Measurements from ENCODE around the gene FAM162A.
A peak's percentile ranks its signal among the peaks of the same experiment; 100 is the strongest.

Gene FAM162A

DNA sequence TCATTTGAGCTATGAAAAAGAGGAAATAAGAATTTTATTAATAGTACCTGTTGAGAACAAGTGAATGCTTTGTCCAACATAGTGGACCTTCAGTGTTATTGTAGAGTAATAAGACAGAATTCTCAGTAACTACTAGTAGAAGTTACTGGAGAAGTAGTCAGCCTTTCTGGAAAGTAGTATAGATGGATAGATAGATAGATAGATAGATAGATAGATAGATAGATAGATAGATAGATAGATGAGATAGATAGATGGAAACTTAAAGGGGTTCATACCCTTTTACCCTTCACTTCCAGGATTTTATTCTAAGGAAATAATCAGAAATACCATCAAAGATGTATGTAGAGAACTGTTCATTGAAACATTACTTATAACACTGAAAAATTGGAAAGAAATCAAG is 5.2 kb downstream of the FAM162A start:
- DNase-seq: no peak

DNA sequence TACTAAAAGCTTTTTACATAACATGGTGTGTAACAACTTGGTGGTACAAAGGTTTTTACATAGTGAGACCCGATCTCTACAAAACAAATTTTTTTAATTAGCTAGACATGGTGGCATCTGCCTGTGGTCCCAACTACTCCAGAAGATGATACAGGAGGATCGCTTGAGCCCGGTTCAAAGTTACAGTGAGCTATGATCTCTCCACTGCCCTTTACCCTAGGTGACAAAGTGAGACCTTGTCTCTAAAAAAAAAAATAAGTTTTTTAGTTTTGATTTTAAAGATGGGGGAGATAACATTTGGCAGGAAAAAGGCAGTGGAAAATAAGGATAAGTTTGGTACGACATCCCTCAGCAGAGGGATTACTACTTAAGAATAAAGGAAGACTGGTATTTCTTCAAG is 5.9 kb downstream of the FAM162A start:
- no peak for DNase-seq

DNA sequence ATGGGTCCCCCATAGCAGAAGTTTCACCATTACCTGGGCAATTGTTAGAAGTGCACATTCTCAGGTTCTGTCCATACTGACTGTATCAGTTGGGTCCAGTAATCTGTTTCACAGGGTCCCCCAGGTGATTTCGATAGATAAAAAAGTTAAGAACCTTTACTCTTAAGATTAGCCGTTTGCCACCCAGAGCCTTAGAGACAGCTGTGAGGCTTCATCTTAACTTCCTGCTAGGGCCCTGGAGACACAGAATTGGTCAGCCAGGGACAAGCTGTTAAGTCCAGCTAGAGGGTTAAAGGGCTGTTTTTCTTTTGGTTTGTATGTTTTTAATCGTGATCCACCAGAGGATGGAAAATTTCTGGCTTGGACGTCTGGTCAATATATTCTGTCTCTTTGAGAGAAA is 6.7 kb downstream of the FAM162A start:
- DNase-seq: no peak

DNA sequence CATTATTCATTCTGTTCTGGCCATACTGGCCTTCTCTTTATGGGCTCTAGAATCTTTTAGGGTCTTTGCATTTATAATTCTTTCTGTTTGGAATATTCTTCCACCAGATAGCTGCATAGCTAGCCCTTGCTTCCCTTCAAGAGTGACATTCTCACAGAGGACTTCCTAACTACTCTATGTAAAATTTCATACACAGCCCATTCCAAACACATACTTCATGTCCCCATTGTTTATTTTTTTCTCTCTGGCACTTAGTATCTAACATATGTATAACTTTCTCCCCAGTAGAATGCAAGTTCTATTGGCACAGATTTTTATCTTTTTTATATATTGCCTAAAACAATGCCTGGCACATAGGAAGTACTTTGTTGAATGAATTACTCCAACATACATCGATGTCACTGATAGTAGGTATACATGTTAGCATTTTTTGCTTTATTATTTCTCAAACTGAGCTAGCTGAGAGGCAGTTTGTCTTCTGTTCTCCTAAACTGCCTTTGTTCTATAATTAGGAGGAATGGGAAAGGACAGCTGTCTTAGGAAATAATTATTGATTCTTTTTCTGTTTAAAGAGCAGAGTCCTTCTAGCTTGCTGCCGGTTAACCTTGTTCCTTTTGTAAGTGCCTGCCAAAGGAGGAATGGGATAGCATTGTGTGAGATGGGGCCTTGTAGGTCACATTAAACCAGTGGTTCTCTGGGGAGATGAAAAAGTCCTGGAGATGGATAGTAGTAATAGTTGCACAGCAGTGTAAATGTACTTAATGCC is 7.9 kb downstream of the FAM162A start:
- no peak for DNase-seq

DNA sequence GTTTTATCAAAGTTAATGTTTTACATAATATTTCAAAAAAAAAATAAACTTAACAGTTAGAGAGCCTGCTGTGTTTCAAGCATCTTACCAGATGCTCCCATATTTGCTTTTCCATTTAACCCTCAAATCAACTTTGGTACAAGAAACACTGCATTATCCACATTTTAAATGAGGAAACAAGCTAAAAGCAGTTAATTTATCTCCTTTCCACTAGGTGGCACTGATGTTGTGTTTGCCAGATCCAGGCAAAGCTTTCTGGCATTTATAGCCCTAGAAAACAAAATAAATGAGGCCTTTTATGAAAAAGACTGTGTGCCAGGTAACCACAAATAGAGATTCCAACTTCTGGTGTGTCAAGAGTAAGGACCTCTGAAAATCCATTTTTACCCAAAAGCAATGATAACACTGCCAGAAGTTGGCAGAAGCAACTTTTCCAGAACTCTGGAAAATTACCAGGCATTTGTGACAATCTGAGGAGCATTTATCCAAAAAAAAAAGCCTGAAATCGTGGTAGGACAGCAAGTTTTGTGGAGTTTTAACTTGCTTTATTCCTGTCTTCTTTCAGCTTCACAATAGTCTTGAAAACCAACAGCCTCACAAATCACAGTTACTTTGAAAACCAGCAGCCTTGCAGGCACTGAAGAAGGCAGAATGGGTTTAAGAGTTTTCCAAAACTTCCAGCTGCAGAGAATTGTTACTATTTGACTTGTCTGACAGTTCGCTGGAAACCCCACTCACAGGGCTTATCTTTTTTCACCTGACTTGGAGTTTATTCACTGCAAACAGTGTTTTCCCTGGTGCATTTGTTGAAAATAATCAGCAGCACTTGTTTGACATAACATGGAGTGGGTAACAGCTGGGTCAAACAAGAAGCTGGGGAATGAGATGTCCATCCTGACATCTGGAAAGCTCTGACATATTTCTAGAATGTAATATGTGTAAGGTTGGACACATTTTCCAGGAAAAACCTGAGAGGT is 9.2 kb downstream of the FAM162A start:
- no peak for DNase-seq

DNA sequence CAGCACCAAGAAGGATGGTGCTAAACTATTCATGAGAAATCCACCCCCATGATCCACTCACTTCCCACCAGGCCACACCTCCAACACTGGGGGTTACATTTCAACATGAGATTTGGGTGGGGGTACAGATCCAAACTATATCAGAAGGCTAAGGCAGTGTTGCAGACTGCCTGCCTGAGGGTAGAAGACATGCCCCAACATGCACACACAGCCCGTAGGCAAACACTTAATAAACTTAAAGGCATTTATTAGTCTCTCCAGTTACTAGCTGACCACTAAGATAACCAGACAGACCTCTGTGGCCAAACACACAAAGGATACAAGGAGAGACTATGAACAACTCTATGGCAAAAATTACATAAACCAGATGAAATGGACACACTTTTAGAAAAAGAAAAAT is 10.2 kb downstream of the FAM162A start:
- DNase-seq: no peak

DNA sequence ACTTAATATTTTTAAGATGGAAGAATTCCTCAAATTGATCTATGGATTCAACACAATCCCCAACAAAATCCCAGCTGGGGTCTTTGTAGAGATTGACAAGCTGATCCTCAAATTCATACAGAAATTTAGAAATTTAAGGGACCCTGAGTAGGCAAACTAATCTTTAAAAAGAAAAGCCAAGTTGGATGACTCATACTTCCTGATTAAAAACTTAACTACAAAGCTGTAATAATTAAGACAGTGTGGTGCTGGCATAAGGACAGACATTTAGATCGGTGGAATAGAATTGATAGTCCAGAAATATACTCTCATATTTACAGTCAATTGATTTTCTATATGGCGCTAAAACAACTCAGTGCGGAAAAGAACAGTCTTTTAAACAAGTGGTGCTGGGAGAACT is 11.6 kb downstream of the FAM162A start:
- no peak for DNase-seq

DNA sequence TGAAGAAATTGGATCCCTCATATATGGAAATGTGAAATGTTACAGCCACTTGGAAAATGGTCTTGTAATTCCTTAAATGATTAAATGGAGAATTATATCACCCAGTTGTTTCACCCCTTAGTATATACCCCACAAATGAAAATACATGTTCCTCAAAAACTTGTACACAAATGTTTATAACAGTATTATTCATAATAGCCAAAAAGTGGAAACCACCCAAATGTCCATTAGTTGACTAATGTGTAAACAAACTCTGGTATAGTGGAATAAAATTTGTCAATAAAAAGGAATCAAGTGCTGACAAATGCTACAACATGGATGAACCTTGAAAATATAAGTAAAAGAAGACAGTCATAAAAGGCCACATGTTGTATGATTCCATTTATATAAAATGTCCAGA is 12.5 kb downstream of the FAM162A start:
- no peak for DNase-seq

DNA sequence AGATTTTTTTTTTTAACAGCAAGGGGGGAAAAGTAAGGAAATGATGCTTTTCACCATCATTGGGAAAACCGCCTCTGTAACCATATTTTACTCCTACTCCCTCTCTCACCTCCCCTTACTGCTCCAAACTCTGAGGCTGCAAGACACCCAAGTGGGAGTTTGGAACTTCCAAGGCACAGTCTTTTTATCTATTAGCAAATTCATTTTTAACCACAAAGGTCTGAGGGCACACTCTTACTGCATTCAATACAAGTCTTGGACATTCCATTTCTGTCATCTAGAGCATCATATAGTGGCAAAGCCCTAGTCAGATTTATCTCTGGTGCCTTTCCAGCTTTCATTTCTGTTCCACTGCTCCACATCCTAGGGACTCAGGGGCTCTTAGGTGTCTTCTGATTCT is 13.2 kb downstream of the FAM162A start:
- DNase-seq: no peak

DNA sequence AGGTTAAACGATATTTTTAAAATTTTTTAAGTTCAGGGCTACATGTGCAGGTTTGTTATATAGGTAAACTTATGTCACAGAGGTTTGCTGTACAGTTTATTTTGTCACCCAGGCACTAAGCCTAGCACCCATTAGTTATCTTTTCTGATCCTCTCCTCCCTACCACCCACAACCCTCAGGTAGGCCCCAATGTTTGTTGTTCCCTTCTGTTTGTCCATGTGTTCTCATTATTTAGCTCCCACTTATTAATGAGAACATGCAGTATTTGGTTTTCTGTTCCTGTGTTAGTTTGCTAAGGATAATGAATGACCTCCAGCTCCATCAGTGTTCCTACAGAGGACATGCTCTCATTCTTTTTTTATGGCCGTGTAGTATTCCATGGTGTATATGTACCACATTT is 14.9 kb downstream of the FAM162A start:
- DNase-seq: no peak

DNA sequence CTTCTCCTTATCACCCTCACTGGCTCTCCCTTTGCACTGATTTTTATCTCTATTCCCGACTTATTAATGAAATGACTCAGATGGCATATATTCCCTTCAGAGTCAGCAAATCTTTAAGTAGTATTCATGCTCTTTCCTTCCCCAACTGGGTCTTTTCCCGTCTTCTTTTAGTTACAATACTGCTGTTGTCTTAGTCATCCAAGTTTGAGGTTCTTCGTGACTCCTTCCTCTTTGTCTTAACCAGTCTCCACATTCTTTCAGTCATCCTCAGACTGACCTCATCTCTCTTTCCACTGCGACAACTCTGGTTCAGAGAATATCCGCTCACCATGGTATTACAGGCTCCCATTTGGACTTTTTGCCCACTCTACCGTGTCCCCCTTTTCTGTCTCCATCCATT is 19.5 kb downstream of the FAM162A start:
- DNase-seq: no peak

DNA sequence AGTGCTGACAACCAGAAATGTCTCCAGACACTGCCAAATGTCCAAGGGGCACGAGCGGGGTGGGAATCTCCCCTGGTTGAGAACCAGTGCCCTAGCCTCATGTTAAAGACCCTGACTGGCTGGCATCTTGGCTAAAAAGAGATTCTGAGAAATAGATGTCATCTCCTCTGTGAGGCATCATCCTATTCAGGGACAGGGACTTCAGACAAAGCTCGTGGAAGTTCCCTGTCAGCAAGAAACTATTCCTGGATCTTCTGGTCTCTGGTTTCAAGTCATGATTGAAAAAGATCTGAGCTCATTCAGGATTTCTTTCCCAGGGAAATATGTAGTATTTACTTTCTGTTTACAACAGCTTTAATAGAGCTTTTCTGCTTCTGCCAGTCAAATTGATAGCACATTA is 21.0 kb downstream of the FAM162A start:
- DNase-seq: no peak

DNA sequence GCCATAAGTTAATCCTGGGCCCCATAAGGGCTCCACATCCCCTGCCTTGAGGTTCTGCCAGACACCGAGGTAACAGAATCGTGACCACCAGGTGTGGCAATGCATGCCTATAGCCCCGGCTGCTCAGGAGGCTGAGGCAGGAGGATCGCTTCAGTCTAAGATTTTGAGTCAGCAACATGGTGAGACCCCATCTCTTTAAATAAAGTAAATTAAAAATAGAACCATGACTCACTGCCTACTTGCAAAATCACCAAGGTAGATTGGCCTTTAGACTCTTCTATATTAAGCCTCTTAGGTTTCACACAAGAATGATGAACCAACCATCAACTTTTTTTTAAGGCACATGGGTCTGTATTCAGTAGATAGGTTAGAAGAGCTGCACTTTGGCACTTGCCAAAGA is 22.2 kb downstream of the FAM162A start:
- no peak for DNase-seq

DNA sequence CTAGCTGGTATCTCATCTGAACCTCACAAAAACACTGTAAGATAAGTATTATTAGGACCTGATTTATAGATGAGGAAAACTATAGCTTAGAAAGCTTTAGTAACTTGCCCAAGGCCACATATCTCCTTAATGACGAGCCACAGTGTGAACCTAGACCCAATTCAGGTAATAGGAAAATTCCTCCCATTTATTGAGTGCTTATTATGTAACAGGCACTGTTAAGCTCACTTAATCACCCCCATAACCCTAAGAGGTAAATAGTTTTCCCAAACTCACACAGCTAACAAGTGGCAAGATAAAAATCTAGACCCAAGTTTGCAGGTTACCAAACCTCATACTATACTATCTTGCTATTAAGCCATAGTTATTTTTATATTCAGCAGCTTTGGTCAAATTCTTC is 24.0 kb downstream of the FAM162A start:
- no peak for DNase-seq

DNA sequence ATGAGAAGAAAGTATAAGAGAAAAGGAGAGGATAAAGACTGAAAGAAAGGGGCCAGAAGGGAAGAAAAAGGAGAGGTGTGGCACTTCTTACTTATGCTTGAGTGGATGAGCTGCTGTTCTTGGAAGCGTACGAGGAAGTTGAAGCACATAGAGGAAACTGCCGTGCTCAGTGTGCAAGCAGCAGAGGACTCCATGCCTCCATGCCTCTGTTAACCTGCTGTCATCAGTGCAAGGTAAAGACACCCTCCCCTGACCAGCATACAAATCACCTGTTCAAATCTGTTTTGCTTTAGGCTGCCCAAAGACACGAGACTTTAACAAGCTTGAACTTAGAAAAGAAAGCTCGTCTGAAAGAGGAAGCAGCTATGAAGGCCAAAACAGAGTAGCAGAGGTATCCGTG is 25.5 kb downstream of the FAM162A start:
- no peak for DNase-seq

DNA sequence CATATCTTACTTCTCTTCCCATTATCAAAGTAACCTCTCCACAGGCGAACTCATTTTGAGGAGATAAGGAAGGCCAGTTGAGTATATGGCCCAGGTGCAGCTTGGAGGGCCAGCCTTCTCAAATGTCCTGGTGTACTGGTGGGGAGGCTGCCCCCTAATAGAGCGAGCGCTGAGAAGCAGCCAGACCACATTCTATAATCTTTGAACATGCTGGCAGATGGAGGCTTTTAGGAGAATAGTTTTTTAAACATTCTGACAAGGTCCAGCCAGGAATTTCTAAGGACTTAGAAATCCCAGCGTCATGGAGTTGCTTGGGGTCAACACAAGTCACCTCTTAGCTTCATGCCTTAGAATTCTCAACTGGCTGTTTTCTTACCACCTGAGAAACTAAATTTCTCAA is 26.1 kb downstream of the FAM162A start:
- no peak for DNase-seq

DNA sequence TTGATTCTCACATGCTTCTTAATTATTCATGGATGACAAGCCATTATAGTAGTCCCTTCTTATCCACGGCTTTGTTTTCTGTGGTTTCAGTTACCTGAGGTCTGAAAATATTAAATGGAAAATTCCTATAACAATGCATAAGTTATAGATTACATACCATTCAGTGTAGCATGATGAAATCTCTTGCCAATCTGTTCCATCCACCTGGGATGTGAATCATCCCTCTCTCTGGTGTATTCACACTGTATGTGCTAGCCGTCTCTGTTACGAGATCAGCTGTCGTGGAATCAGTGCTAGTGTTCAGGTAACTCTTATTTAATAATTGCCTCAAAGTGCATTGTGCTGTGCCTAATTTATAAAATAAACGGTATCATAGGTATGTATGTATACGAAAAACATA is 26.7 kb downstream of the FAM162A start:
- no peak for DNase-seq

DNA sequence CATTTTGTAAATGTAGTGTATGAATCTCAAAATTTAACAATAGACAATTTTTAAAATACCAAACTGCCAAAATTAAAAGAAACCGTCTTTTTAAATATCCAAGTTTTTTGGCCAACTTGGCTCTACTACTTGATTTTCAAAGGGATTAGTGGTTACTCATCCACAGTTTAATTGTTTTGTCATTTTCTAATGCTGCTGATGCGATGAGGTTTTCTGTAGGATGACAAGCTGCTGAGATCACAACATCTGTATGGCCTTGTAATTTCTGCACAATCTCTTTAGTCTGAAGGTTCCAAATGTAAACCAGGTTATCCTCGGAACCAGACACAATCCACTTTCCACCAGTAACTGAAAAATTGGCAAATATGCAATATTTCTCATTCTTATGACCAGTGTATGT is 30.4 kb downstream of the FAM162A start:
- DNase-seq: no peak

DNA sequence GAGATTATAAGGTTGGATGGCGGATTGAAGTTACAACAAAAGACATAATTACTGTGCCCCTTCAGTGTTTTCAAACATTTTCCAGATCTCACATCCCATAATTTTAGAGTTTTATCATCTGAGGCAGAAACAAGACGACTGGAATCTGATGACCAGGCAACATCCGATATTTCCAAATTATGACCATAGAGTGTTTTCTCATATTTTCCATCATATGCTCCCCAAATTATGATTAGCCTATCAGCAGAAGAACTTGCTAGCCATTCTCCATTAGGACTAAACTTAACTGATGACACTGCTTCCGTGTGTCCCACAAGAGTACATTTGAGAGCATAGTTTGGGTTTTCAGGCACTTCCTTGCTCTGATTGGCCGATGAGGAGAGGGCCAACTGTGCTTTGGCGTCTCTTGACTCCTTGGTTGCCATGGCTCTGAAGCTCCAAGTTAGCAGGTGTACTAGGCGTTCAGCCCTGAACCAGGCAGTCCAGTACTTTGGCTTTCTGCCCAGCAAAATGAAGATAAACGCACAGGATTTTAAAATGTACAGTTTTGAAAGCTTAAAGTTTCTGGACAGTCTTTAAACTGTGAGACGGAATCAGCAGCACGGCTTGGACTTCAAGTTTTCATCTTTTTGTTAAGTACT is 31.2 kb downstream of the FAM162A start:
- peak; percentile 11 for DNase-seq

DNA sequence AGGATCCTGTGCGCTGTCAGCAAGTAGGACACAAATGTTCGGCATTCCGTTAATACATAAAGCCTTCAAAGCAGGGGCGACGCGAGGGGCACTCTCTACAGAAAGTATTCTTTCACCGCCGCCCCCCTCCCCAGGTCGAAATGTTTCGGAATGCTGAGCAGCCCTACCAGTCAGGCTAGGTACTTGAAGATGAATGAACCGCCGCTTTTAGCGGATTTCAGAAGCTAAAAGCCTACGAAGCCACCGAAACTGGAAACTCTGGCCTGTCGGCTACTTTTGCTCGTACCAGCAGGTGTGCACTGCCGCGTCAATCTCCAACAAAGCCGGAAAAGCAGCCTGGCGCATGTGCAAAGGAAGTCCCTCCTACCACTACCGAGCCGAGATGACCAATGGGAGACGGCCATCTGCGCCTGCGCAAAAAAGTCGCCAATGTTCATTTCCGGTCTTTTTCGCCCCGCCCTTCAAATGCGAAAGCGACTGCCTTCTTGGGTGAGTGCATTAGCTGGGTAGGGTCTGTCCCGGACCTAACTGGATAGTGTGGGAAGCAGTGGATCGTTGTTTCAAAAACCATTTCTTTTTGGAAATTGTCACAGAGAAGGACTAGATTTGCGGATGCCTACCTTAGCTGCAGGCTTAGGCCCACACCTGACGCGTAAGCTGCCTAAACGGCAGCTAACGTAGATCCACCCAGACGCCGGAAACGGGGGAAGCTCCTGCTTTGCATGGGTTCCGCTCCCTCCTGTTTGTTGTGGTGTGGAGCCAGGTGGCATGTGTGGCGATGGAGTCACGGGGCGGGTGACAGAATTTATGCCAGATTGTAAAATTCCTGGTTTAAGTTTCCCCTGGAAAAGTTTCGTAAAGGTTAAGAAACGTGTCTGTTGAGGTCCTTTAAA is 32.0 kb downstream of the FAM162A start, which contains the start of gene WDR5B:
Gene WDR5B (minus strand): TSS at position 301 of the 893 bp plus-strand sequence. CDS start 534 bp downstream, outside the sequence.
- DNase-seq: peak; percentile 98

DNA sequence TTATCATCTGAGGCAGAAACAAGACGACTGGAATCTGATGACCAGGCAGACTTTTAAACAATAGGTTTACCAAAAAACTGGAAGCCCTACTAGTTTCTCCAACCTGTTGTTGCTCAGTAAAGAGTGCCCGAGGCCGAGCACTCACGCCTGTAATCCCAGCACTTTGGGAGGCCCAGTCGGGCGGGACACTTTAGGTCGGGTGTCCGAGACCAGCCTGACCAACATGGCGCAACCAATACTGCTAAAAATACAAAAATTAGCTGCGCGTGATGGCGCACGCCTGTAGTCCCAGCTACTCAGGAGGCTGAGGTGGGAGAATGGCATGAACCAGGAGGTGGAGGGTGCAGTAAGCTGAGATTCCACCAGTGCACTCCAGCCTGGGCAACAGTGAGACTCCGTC is 33.0 kb downstream of the FAM162A start:
- DNase-seq: no peak

DNA sequence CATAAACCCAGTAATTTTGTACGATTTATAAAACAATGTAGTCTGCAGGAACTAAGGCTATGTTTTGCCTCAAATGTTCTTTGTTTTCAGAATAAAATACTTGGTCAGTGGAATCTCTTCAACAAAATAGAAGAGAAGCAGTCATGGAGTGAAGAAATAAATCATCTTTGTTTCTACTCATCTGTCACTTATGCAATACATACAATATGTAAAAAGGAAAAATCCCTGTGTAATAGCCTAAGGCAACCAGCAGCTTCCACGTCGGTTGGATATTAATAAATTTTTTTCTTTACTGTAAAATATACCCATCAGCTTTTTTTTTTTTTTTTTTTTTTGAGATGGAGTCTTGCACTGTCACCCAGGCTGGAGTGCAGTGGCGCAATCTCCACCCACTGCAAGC is 37.1 kb downstream of the FAM162A start:
- no peak for DNase-seq

Measured in T-helper 9 cell (primary cell).